Skin epidermis (tissue), 12 donors: Measurements from ENCODE around the gene NUAK2.
"Not testable (repeated sequence)": the region's sequence is repeated elsewhere in the genome, so short reads cannot be mapped to it uniquely, and the experiment has no call there.

ENCODE experiments used
- H3K27ac ChIP-seq, 21 experiments: fragments of 200-600 bp; sonication (generic) in 11 of 21; one replicate each; pipeline ENCODE4 v1.5.0; 2020; ENCODE audit warnings: mild to moderate bottlenecking in 3 of 21, inconsistent platforms in 2 of 21, moderate library complexity in 2 of 21
- H3K4me3 ChIP-seq, 7 experiments: fragments of 200-600 bp; sonication (generic) in 2 of 7; one replicate each; pipeline ENCODE4 v1.5.0; 2020; ENCODE audit warnings: inconsistent platforms in 2 of 7, mild to moderate bottlenecking in 2 of 7, moderate library complexity in 1 of 7

The NUAK2 gene

DNA sequence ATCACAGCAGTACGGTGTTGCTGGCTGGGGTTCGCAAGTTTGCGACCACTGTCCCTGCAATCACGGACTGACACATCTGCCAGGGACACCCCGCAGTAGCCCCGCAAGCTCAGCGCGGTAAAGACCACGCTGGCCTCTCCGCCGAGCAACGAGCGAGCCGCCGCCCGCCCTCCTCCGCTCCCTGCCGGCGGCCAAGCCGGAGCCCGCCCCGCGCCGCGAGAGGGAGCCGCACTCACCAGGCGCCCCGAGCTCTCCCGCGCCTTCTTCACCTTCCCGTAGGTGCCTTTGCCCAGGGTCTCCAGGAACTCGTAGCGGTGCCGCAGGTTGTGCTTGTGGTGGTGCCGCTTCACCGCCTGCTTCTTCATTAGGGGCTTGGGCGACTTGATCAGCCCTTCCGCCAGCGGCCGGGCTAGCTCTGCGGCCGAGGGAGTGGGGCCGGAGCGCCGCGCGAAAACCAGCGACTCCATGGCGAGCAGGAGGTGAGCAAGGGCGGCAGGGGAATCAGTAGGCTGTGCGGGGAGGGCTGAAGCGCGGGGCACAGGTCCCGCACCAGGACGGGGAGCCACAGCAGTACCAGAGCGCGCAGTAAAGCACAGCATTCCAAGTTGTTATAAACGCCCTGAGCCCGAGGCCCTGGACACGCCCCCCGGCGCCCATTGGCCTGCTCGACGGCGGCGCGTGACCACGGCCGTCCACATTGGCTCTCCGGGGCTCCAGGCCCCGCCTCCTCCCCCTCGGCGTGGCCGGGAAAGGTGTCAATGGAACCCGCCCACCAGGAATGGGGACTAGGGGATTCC lies at the start of gene NUAK2:
TSS of gene NUAK2 (minus strand) at position 584 of the 797 bp plus-strand sequence. CDS start at position 467, 117 bp downstream.
- Histone ChIP-seq H3K27ac (peak within 1 kb of the TSS in 20 of 21 experiments; percentile 52 to 95 (median 83)), H3K4me3 (peak within 1 kb of the TSS; percentile 58 to 85 (median 74))

DNA sequence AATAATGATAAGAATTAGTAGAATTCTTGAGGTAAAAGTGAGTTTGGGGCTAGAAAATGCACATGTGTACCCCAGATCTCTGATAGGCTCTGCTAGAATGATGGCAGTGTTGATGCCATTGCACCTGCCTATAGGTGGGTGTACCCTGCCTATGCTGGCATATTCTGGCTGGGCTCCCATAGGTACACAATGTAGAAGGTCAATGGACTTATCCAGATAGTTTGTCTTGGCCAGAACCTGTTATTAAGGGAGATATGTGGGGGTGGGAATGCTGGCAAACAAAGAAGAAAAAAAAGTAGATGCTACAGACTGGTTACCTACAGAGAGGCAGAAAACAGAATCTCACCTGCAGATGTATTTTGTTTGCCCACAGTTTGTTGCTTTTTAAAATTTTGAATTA lies 49.2 kb upstream of the NUAK2 start:
- H3K27ac ChIP-seq: no peak overlapping the region
- no peak overlapping the region for H3K4me3 ChIP-seq

- Histone ChIP-seq H3K4me3 (no peak overlapping the region), H3K27ac (no peak overlapping the region)
Observed at GRCh38 chr1:205369701-205370123, 48.2 kb upstream of the NUAK2 start.

DNA sequence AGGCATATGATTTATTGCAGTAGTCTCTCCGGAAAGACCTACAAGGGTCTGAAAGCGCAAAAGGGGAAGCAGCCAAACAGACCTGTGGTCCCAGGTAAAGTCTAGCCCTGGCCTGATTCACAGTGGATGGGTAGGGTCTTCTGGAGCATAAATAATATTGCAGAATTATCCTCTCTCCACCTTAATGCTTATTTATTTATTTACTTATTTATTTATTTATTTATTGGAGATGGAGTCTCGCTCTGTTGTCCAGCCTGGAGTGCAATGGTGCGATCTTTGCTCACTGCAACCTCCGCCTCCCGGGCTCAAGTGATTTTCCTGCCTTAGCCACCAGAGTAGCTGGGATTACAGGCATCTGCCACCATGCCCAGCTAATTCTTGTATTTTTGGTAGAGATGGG lies 46.9 kb upstream of the NUAK2 start:
- Histone ChIP-seq H3K27ac (no peak overlapping the region), H3K4me3 (no peak overlapping the region)

DNA sequence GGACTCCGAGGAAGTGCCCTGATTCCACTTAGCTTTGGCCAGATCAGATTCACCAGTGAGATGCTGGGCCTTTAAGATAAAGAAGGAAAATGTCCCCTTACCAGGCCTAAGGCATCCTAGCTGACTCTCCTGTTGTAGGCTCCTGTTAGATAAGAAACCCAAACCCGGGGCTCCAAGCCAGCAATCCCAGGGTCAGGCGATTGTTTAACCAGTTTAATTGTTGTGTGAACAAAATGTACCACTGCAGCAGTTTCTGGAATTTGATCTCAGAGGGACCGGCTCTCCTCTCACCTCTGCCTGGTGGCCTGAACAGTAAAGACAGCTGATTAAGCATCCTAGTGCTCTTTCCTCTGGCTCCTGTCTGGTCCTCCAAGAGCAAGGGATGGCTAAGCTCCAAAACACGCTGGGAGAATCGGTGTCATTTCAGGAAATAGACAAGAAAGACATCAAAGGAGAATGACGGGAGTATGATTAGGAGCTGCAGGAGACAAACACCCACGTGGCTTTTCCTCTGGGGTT lies 44.5 kb upstream of the NUAK2 start:
- H3K4me3 ChIP-seq: no peak overlapping the region

GRCh38 chr1:205365086-205365485 lies 43.5 kb upstream of the NUAK2 start:
- H3K4me3 ChIP-seq, H3K27ac ChIP-seq: not testable (repeated sequence)

More for the DNA sequence above, 44.5 kb upstream of the NUAK2 start:
- no peak overlapping the region for H3K27ac ChIP-seq

GRCh38 chr1:205360891-205361290 lies 39.3 kb upstream of the NUAK2 start:
- H3K4me3 ChIP-seq: no peak overlapping the region
- no peak overlapping the region for H3K27ac ChIP-seq

- no peak overlapping the region for H3K4me3 ChIP-seq
- no peak overlapping the region for H3K27ac ChIP-seq
Observed at GRCh38 chr1:205359771-205360565, 38.4 kb upstream of the NUAK2 start.

DNA sequence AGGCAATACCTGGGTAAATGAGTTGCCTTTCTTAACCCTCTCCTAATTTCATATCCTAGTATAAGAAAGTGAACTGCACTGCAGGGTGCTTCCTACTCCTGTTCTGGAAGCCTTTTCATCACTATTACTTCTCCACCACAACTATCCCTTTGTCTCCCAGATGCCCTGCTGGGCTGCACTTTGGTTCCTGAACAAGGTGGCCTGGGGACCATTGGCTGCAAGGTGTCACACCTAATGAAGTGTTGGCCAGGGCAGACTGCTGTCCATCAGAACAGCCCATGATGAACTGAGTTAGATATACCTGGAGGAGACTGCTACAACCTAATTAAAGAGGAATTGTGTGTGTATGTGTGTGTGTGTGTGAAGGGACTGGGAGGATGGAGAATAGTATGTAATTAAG lies 37.0 kb upstream of the NUAK2 start:
- Histone ChIP-seq H3K27ac (no peak overlapping the region), H3K4me3 (no peak overlapping the region)

GRCh38 chr1:205357567-205357966 lies 36.0 kb upstream of the NUAK2 start:
- Histone ChIP-seq H3K4me3 (no peak overlapping the region), H3K27ac (no peak overlapping the region)

- Histone ChIP-seq H3K4me3 (no peak within 1 kb of the TSS), H3K27ac (no peak within 1 kb of the TSS)
Observed at GRCh38 chr1:205356440-205357139, 35.0 kb upstream of the NUAK2 start, which contains the start of gene KLHDC8A. Gene KLHDC8A, minus strand, starts transcription at chr1:205356922. Its CDS starts 13,318 bp downstream, at chr1:205343604.

DNA sequence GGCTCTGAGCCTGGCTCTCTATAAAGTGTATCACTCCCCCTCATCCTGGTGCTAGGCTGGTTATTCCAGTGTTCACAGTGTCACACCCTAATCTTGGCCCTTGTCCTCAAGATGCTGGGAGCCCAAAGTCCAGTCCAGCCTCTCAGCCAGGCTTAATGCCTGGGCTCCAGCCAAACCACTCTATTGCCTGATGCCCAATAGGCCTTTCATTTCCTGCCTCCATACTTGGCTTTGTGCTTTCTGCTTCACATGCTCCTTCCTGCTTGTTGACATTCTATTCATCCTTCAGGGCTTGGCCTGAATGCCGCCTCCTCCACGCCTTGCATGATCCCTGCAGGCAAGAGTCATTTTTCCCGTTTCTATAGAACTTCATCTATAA lies 33.5 kb upstream of the NUAK2 start:
- Histone ChIP-seq H3K27ac (no peak overlapping the region), H3K4me3 (no peak overlapping the region)

DNA sequence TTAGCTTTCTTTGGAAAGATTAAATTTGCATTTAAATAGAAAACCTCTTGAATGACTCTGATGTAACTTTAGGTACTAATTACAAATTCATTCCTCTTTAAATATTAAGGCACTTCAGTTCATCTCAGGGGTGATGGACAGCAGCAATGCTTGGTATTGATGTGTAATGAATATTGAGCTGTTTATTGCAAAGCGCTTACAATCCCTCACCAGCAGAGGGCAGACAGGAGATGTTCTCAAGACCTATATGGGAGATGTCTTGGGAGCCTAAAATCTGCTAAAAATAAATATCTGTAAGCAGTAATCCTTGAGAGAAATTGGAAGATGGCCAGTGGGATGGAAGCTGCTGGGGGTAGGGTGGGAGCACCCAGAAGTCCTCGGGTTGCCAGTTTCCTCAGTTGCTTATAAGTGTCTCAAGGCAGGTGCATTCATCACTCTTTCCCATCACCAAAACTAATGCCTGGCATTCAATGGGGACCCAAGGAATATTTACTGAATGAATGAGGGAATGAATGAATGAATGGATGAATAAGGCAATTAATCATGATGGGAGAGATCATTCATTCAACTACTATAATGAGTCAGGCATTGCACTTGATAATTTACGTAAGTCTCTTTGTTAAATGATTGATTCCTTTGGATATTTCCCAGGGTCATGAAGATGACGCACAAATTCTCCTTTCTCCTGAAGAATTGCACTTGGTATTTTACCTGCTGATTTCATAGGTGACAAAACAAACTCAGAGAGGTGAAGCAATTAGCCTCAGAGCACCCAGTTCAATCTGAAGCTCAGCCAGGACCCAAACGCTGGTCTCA lies 32.9 kb upstream of the NUAK2 start:
- Histone ChIP-seq H3K27ac (no peak overlapping the region), H3K4me3 (no peak overlapping the region)

DNA sequence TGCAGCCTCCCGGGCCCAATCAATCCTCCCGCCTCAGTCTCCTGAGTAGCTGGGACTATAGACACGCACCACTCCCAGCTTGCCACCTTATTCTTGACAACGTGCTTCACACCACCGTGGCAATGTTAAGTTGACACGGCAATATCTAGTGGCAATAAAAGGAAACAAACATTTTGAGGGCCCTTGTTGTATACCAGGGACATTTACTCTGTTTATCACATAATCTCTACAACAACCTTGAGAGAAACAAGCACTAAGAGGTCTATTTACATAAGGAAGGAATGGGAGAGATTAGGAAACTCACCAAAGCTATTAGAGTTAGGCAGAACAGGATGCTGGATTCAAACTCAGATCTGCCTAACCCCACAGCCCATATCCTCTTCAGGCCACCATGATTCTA lies 32.1 kb upstream of the NUAK2 start:
- Histone ChIP-seq H3K4me3 (no peak overlapping the region), H3K27ac (no peak overlapping the region)

DNA sequence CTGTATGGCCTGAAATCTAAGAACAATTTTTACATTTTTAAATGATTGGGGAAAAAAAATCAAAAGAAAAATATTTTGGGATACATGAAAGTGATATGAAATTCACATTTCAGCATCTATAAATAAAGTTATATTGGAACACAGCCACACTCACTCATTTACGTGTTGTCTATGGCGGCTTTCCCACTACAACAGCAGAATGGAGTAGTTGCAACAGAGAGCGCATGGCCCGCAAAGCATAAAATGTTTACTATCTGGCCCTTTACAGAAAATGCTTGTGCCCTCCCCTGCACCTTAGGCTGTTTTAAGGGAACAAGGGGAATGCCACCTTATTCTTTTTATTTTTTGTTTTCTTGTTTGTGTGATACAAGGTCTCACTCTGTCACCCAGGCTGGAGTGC lies 31.6 kb upstream of the NUAK2 start:
- Histone ChIP-seq H3K4me3 (no peak overlapping the region), H3K27ac (no peak overlapping the region)

GRCh38 chr1:205351984-205352713 lies 30.6 kb upstream of the NUAK2 start:
- H3K4me3 ChIP-seq: no peak overlapping the region
- no peak overlapping the region for H3K27ac ChIP-seq

DNA sequence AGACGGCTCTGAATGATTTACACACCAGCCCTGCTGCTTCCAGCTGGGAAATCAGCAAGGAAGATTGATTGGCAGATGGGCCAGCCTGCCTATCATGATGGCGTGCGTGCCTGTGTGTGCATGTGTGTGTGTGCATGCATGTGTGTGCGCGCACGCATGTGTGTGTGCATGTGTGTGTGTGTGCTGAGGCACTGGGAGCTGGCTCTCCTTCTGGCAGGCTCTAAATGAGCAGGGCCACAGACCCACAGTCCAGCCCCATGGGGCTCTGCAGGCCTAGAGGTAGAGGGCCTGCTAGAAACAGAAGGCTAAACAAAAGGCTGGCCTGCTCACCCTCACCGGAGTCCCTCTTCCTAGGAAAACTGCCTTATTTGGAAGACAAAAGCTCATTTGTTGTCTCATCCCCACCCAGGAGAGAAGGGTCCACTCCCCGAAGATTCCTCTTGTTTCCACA lies 29.2 kb upstream of the NUAK2 start:
- Histone ChIP-seq H3K27ac (no peak overlapping the region), H3K4me3 (no peak overlapping the region)

DNA sequence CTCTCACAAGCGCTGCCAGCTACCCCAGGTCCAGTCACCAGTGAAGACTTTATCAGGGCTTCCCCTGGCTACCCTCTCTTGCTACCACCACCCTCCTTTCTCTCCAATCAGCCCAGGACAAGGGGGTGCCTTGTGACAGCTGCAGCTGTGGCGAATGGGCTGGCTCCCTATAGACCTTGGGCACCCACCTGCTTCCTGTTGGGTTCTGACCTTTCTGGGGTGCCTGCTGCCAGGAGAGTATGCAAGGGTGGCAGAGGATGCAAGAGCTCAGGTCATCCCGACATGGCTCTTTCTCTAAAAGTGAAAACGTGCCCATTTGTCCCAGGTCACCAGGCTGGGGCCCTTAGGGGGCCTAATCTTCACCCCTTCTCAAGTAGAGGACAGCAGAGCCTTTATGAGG lies 28.6 kb upstream of the NUAK2 start:
- Histone ChIP-seq H3K4me3 (no peak overlapping the region), H3K27ac (no peak overlapping the region)
